Measurements from ENCODE around the gene TMEM178A. TPM values are rescaled to one million over a fixed set of nuclear protein-coding genes. Genes with fewer than 3 reads are reported as not detected.

The TMEM178A gene
- total RNA-seq, 2 donors from 2014 or later: 4.9 to 7.8 TPM

DNA sequence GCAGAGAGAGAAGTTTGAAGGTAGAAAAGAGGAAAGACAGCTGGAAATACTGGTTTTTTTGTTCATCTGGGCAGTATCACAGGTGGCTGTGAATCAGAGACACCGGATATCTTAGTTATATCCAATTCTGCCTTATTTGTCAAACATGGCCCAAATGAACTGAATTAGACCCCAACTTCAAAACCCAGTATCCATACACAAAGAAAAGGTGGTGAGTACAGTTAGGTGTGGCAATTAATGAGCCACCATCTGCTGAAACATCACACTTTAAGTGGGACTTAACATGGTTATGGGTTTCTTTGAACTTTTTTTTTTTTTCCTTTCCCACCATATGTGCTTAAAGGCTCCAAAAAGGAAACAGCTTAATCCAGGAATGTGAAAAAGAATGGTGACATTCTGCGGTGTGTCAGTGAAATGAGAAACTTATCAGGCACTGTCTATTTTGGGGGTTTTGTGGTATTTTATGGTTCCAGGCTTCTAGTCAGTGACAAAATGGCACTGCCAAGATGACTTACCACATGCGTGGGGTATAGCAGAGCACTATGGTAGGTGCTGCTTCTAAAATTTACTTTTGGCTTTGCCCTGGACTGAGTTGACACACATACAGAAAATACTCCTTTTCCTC, 5.0 kb upstream of the TMEM178A start:
- Histone ChIP-seq H3K4me1 (no peaks in the 10 kb centered on the region), H3K27ac (no peak overlapping the region), H3K36me3 (replicated peaks in 1 of 2; ENCODE audit: insufficient read depth in 1 of 2, low read depth in 2 of 2) (no peaks in the 10 kb centered on the region), H3K9me3 (no peaks in the 10 kb centered on the region), H3K27me3 (no peaks in the 10 kb centered on the region), H3K4me3 (no peak overlapping the region)
- intact Hi-C loops (cut with DNase I): no loop called here
- WGBS, 2 donors: 91 to 94% methylated on average over 3 of the region's 3 CpGs
- TF ChIP-seq, protein P1, sequence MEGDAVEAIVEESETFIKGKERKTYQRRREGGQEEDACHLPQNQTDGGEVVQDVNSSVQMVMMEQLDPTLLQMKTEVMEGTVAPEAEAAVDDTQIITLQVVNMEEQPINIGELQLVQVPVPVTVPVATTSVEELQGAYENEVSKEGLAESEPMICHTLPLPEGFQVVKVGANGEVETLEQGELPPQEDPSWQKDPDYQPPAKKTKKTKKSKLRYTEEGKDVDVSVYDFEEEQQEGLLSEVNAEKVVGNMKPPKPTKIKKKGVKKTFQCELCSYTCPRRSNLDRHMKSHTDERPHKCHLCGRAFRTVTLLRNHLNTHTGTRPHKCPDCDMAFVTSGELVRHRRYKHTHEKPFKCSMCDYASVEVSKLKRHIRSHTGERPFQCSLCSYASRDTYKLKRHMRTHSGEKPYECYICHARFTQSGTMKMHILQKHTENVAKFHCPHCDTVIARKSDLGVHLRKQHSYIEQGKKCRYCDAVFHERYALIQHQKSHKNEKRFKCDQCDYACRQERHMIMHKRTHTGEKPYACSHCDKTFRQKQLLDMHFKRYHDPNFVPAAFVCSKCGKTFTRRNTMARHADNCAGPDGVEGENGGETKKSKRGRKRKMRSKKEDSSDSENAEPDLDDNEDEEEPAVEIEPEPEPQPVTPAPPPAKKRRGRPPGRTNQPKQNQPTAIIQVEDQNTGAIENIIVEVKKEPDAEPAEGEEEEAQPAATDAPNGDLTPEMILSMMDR (IDR thresholded peaks at IDR 0.05): no peak
- TF ChIP-seq POLR2A (IDR thresholded peaks at IDR 0.05): no peak
- no peak for DNase-seq
- ATAC-seq: no peak

DNA sequence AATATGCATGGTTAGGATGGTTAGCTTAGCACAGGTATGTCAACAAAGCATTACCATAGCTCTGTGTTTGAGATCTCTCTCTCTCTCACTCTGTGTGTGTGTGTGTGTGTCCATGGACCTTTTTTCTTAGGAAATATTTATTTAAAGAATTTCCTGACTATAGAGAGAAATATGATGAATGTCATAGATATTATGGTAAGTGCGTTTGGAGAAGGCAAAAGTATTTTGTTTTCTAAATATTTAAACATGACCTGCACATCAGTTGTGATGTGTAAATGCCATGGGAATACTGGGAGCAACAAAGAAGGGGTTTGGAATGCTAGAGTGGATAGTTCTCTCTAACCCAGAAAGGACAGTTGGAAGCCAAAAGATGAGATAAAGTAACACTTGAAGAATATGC, 3.9 kb upstream of the TMEM178A start:
- Histone ChIP-seq H3K27me3 (no peaks in the 10 kb centered on the region), H3K27ac (no peak overlapping the region), H3K4me3 (no peak overlapping the region), H3K36me3 (replicated peaks in 1 of 2; ENCODE audit: insufficient read depth in 1 of 2, low read depth in 2 of 2) (no peaks in the 10 kb centered on the region), H3K4me1 (peaks cover 5% of the 10 kb centered on the region), H3K9me3 (no peaks in the 10 kb centered on the region)
- ATAC-seq: no peak
- 52 to 55% methylated on average over 1 of the region's 1 CpG for WGBS, 2 donors
- no peak for DNase-seq
- intact Hi-C loops (cut with DNase I): no loop called here
- TF ChIP-seq, protein P1 (IDR thresholded peaks at IDR 0.05): no peak
- TF ChIP-seq POLR2A (IDR thresholded peaks at IDR 0.05): no peak

DNA sequence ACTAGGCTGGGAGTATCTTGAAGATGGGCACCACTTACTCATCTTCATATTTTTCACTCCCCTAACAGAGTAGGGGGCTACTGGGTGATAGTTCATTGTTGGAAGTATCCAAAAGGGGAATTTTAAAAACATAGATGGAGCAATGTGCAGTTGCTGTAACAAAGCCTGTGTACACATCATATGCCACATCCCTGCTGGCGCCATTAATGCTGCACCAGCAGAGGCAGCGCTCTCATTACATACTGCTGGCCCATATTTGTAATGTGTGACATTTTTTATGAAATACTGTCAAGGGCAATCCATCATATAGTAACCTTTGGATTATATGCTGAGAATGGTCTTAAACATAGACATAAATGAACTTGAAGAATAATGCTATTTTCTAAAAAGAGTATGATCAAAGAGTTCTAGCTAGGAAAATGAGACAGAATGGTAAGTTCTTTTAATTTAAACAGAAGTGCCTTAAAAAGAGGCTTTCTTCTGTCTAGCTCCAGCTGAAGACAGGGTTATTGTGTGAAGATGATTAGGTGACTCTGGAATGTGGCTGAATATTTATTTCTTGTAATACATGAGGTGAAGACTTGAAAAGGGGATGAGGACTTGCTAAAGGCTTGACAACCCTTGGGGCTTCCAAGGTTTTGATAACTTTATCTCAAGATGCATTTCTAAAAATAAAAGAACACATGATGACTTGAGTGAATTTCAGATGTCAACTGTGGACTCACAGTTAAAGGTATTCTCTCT, 2.4 kb upstream of the TMEM178A start:
- H3K4me3 ChIP-seq: no peak overlapping the region
- peaks cover 7% of the 10 kb centered on the region for H3K4me1 ChIP-seq
- H3K36me3 ChIP-seq (replicated peaks in 1 of 2; ENCODE audit: insufficient read depth in 1 of 2, low read depth in 2 of 2): no peaks in the 10 kb centered on the region
- no peak for TF ChIP-seq POLR2A (IDR thresholded peaks at IDR 0.05)
- TF ChIP-seq, protein P1 (IDR thresholded peaks at IDR 0.05): no peak
- 89 to 95% methylated on average over 2 of the region's 2 CpGs for WGBS, 2 donors
- H3K27ac ChIP-seq: no peak overlapping the region
- no peaks in the 10 kb centered on the region for H3K27me3 ChIP-seq
- no peak for DNase-seq
- intact Hi-C loops (cut with DNase I): no loop called here
- no peak for ATAC-seq
- H3K9me3 ChIP-seq: no peaks in the 10 kb centered on the region

DNA sequence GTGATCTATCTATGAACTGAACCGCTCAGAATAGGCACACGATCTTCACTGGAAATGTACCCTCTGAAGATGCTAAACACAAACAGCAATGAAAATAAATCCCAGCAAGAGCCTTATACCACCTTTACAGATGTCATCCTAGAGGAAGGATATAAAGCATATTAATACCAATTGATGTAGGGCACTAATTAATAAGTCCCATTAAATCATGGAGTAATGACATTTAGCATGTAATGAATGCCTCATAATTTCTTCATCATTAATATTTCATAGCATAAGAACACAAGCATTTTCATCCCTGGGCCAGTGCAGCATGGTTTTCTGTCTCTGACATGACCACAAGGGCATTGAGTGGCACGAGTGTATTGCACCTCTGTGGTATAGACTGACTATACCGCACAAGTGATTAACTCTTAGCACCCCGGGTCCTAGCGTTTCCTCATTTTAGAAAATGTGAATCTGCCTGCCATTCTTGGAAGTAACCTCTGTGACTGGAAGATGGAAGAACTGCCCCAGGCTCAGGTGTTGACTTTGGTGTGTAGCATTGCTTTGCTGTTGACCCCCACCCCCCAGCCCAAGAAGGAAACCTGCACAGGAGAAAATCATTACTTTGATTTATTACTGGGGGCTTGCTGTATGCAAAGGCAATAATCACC, 1.4 kb upstream of the TMEM178A start:
- peaks cover 7% of the 10 kb centered on the region for H3K4me1 ChIP-seq
- intact Hi-C loops (cut with DNase I): no loop called here
- no peaks in the 10 kb centered on the region for H3K27me3 ChIP-seq
- WGBS, 2 donors: 49 to 56% methylated on average over 6 of the region's 6 CpGs
- H3K4me3 ChIP-seq: no peak overlapping the region
- no peaks in the 10 kb centered on the region for H3K9me3 ChIP-seq
- H3K27ac ChIP-seq: no peak overlapping the region
- H3K36me3 ChIP-seq (replicated peaks in 1 of 2; ENCODE audit: insufficient read depth in 1 of 2, low read depth in 2 of 2): no peaks in the 10 kb centered on the region
- TF ChIP-seq, protein P1 (IDR thresholded peaks at IDR 0.05): no peak
- TF ChIP-seq POLR2A (IDR thresholded peaks at IDR 0.05): no peak
- ATAC-seq: no peak
- no peak for DNase-seq
